ENCODE measurements around the gene FOLH1. TPM values are rescaled to one million over a fixed set of nuclear protein-coding genes. Genes with fewer than 3 reads are reported as not detected.
"Not testable (repeated sequence)": the region's sequence is repeated elsewhere in the genome, so short reads cannot be mapped to it uniquely, and the experiment has no call there.

The FOLH1 gene
- total and polyA plus RNA-seq, 2 experiments from 2014 or later: not detected

DNA sequence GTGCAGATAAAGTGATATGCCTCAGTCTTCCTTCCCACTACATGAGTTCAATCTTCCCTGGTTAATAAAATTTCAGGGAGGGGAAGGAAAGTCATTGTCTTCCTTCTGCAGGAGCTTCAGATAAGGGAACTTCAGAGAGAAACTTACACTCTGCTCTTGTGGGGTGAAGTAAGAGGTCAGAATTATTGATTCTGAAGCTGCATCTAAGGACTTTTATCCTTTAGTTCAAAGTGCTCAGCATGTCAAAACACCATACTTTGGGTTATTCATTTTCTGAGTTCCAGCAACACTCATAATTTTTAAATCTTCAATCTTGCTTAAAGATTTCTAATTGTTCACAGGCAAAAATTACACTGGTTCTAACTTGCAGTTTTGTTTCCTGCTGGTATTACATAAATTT, 33.0 kb downstream of the FOLH1 start:
- H3K9me3 ChIP-seq (ENCODE audit: low read depth); DNase-seq (ENCODE audit: low read depth in 1 of 2, low spot score in 1 of 2); H3K27me3 ChIP-seq; H3K4me3 ChIP-seq; H3K27ac ChIP-seq; H3K4me1 ChIP-seq (ENCODE audit: low read depth); H3K36me3 ChIP-seq: not testable (repeated sequence)

DNA sequence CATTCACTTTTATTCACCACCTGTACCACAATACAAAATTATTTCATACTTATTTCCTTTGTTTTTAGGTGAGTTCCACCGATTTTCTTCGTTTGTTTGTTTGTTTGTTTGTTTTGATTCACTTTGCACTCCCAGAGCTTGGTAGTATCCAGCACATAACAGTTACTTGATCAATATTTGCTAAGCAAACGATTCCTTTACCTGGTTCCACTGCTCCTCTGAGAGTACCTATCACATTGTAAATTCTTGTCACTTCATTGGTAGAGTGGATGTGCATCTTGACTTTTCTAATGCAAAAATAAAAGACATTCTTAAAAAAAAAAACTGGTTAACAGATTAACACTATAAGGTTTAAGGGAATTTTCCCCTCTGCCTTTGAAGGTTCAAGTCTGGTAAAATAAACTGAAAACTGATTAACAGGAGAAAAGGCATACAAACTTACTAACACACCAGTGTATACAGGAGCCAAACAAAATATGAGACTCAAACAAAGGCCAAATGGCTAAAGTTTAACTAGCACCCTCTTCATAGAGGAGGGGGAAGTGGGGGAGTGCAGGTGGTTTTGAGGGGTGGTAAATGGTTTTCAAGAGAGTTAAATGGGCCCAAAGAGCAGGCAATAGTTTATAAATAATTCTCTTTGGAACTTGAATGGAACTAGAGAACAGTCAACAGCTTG, 33.6 kb downstream of the FOLH1 start:
- not testable (repeated sequence) for H3K4me1 ChIP-seq (ENCODE audit: low read depth); H3K9me3 ChIP-seq (ENCODE audit: low read depth); H3K27me3 ChIP-seq; H3K4me3 ChIP-seq; H3K27ac ChIP-seq; DNase-seq (ENCODE audit: low read depth in 1 of 2, low spot score in 1 of 2); H3K36me3 ChIP-seq

DNA sequence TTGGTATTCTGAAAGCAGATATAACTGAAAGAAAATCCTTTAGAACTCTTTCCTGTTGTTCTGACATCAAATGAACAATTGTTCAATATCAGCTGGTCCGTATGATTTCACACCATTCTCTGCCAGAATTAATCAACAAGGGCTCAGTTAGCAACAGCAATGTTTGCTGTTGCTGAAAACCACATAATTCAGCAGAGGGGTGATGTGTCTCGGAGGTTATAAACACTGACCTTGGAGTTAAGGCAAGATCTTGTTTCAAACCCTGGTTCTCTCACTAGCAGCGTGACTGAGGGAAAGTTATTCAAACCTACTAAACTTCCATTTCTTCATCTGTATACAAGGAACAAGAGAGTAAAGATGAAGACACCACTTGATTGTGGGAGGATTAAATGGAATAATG, 36.8 kb downstream of the FOLH1 start:
- not testable (repeated sequence) for H3K4me1 ChIP-seq (ENCODE audit: low read depth); DNase-seq (ENCODE audit: low read depth in 1 of 2, low spot score in 1 of 2); H3K27ac ChIP-seq; H3K9me3 ChIP-seq (ENCODE audit: low read depth); H3K4me3 ChIP-seq; H3K36me3 ChIP-seq; H3K27me3 ChIP-seq

DNA sequence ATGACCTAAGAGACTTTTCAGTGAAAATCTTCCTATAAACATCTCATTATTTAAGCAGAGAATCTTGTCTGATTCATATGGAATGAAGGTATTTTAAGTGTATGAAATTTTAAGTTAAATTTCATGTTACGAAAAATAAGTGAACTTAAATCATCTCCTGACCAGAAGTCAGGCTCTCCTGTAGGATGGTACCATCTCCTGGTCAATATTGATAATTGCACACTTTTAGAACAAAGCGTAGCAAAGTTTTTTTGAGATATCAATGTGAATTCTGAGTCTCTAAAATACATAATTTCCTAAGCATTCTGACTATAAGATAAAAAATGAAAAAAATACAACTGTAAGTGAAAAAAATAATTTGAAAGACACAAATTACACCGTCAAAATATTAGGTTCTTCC, 38.8 kb downstream of the FOLH1 start:
- not testable (repeated sequence) for DNase-seq (ENCODE audit: low read depth in 1 of 2, low spot score in 1 of 2); H3K27ac ChIP-seq; H3K9me3 ChIP-seq (ENCODE audit: low read depth); H3K27me3 ChIP-seq; H3K4me1 ChIP-seq (ENCODE audit: low read depth); H3K4me3 ChIP-seq; H3K36me3 ChIP-seq

DNA sequence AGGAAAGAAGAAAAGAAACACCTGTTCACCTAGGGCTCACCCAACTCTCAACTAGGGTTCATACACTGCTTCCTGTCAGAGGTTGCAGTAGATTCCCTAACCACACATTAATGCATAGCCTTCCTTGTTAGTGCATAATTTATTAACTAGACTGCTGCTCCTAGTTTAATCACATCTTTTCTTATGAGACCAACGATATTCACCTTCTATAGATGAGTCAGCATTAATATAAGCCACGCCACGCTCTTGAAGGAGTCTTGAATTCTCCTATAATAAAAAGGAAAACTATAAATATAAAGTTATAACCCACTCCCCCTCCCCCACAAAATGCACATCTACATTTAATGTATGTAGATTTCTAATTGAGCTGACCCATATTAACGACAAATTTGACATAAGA, 39.4 kb downstream of the FOLH1 start:
- not testable (repeated sequence) for H3K9me3 ChIP-seq (ENCODE audit: low read depth); H3K36me3 ChIP-seq; H3K27me3 ChIP-seq; H3K4me1 ChIP-seq (ENCODE audit: low read depth); H3K4me3 ChIP-seq; DNase-seq (ENCODE audit: low read depth in 1 of 2, low spot score in 1 of 2); H3K27ac ChIP-seq

DNA sequence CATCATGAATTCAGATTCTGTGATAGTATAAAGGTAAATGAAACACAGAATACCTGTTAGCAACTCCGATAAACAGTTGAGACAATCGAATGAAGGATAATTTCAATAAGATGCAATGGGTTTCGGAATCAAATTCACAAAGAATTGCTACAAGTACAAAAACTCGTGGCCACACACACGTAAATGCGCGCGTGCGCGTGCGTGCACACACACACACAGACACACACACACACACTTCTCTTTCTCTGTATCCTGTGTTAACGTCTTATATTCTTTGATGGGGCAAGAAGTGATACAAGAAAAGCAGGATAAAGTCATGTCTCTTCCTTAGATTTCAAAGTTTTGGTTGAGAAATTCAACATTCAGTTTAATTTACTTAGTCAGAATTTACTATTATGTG, 57.2 kb downstream of the FOLH1 start:
- no peaks in the 10 kb centered on the region for H3K9me3 ChIP-seq (ENCODE audit: low read depth)
- H3K36me3 ChIP-seq: no peaks in the 10 kb centered on the region
- DNase-seq (ENCODE audit: low read depth in 1 of 2, low spot score in 1 of 2): no peak
- H3K4me1 ChIP-seq (ENCODE audit: low read depth): no peaks in the 10 kb centered on the region
- H3K27ac ChIP-seq: no peak overlapping the region
- H3K4me3 ChIP-seq: no peak overlapping the region
- TF ChIP-seq, protein P1, sequence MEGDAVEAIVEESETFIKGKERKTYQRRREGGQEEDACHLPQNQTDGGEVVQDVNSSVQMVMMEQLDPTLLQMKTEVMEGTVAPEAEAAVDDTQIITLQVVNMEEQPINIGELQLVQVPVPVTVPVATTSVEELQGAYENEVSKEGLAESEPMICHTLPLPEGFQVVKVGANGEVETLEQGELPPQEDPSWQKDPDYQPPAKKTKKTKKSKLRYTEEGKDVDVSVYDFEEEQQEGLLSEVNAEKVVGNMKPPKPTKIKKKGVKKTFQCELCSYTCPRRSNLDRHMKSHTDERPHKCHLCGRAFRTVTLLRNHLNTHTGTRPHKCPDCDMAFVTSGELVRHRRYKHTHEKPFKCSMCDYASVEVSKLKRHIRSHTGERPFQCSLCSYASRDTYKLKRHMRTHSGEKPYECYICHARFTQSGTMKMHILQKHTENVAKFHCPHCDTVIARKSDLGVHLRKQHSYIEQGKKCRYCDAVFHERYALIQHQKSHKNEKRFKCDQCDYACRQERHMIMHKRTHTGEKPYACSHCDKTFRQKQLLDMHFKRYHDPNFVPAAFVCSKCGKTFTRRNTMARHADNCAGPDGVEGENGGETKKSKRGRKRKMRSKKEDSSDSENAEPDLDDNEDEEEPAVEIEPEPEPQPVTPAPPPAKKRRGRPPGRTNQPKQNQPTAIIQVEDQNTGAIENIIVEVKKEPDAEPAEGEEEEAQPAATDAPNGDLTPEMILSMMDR (IDR thresholded peaks at IDR 0.05; ENCODE audit: low read depth, low read length): no peak
- no peaks in the 10 kb centered on the region for H3K27me3 ChIP-seq

DNA sequence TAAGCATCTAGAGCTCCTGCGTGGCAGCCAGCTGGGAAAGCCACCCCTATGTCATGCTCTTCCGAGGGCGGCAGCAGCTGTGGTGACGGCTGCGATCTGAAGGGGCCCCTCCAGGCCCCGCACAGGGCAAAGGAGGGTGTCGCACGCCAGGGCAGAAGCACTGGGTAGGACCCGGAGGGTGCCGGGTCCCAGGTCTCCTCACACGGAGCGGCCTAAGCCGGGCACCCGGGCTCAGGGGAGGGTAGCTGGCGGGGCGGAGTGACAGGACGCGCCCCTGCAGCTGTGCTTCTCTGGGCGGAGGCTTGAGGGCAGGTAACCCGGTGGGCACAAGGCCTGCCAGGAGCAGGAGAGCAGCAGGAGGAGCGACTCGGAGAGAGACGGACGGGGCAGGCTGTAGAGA, 106.0 kb downstream of the FOLH1 start:
- not testable (repeated sequence) for H3K4me1 ChIP-seq (ENCODE audit: low read depth); H3K9me3 ChIP-seq (ENCODE audit: low read depth); H3K27ac ChIP-seq; DNase-seq (ENCODE audit: low read depth in 1 of 2, low spot score in 1 of 2); H3K27me3 ChIP-seq; H3K36me3 ChIP-seq; H3K4me3 ChIP-seq

Other genes starting within 250 kb of the FOLH1 start
- not detected in 2 replicates for gene TRIM51G, start 224.7 kb downstream of the FOLH1 start, total RNA-seq
- gene TRIM51G, start 224.7 kb downstream of the FOLH1 start, polyA plus RNA-seq: not detected in 2 replicates
- not detected in 2 replicates for gene TRIM49B, start 179.8 kb downstream of the FOLH1 start, total RNA-seq
- not detected in 2 replicates for gene TRIM49B, start 179.8 kb downstream of the FOLH1 start, polyA plus RNA-seq
- gene TRIM64C, start 149.5 kb downstream of the FOLH1 start, total RNA-seq: not detected in 2 replicates
- gene TRIM64C, start 149.5 kb downstream of the FOLH1 start, polyA plus RNA-seq: not detected in 2 replicates